Breast epithelium (tissue), 4 donors: ENCODE measurements around the gene SCD5. TPM values are rescaled to one million over a fixed set of nuclear protein-coding genes. Genes with fewer than 3 reads are reported as not detected.

Experiments used
- DNase-seq, 2 donors: peaks; one replicate each; pipeline ENCODE4 v3.0.0-alpha.2; 2019; ENCODE audit warnings: low spot score in 2 of 2
- H3K27ac ChIP-seq, 2 donors: fragments of 200-600 bp; sonication (generic) in 1 of 2; one replicate each; pipeline ENCODE4 v1.5.1; 2016 to 2019; ENCODE audit warnings: mild to moderate bottlenecking in 1 of 2
- H3K27me3 ChIP-seq, 2 donors: fragments of 200-600 bp; sonication (generic) in 1 of 2; one replicate each; pipeline versions ENCODE4 v1.5.1 to v1.6.0; 2017 to 2019; ENCODE audit warnings: control low read depth in 1 of 2, mild to moderate bottlenecking in 1 of 2
- H3K36me3 ChIP-seq: fragments of 200-600 bp; one replicate; pipeline ENCODE4 v1.5.1; 2019
- H3K4me1 ChIP-seq, 2 donors: fragments of 200-600 bp; sonication (generic); one replicate each; pipeline ENCODE4 v1.5.1; 2016 to 2019; ENCODE audit warnings: control low read depth in 1 of 2
- H3K4me3 ChIP-seq, 3 donors: fragments of 200-600 bp; sonication (generic); 1 replicate in 2 of 3; 2 replicates in 1 of 3; pipeline ENCODE4 v1.5.1; 2016 to 2019; ENCODE audit warnings: mild to moderate bottlenecking in 3 of 3, moderate library complexity in 2 of 3
- H3K9me3 ChIP-seq, 2 donors: fragments of 200-600 bp; sonication (generic) in 1 of 2; one replicate each; pipeline ENCODE4 v1.5.1; 2016 to 2019; ENCODE audit warnings: control low read depth in 1 of 2
- POLR2A ChIP-seq: fragments of 450-650 bp; IDR thresholded peaks from one replicate; pipeline ENCODE4 v1.6.1; 2016; ENCODE audit warnings: antibody characterized with exemption, mild to moderate bottlenecking, moderate library complexity
- POLR2AphosphoS5 ChIP-seq, 3 donors: sonication (generic); formaldehyde crosslinking; IDR thresholded peaks; one replicate each; pipeline ENCODE4 v1.6.1; 2017; ENCODE audit warnings: antibody characterized with exemption in 3 of 3
- intact Hi-C: fragments of 100-400 bp; cut with DNase I; formaldehyde crosslinking; loops from one replicate; pipeline ENCODE4 v1.15.1; 2023; ENCODE audit warnings: low total_unique reads
- total RNA-seq, 3 donors: library from RNA; depleted of rRNA; stranded (reverse); fragments of >200 nt; gene quantifications; one replicate each; pipeline ENCODE4 v1.1.0, GENCODE V29; 2016
- TF ChIP-seq, protein P1 (sequence below), 3 donors: fragments of 450-650 bp; IDR thresholded peaks; one replicate each; pipeline ENCODE4 v1.5.1; 2016 to 2017; ENCODE audit warnings: antibody characterized with exemption in 3 of 3, mild to moderate bottlenecking in 3 of 3, moderate library complexity in 3 of 3

Gene SCD5
- total RNA-seq, 3 donors from 2014 or later = 9.8 to 17.0 (median 14.7) TPM

DNA sequence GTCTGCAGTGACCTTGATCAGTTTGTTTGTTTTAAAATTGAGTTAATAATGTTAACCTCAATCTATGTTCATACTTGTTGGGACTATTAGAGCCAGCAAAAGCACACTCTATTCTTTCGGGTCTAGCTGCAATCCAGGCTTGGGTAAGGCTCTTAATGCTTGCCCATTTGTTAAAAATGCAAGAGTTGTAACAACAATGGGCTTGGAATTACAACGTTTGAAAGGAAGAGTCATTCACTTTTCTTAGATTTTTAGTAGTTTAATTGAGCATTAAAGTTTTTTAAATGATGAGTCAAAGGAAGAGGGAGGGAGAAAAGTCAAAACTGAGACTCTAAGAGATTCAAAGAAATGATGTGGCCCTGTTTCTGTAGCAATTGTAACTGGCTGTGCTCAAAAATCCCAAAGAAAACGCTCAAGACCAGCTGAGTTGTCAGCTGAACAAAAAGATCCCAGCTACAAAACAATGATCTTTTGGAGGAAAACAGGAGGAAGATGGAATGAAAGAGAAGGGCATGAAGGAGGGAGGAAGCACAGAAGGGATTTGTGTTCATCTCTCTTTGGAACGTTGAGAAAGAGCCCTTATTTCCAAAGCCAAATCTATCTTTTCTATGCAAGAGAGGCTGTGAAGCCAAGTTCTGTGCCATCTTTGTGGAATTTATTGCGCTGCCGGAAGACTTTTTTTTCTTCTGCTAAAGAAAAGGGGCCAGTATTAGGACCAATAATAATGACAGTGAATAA, 5.5 kb downstream of the SCD5 start:
- Histone ChIP-seq H3K9me3 (no peaks in the 10 kb centered on the region), H3K4me1 (peaks cover 0 to 4% of the 10 kb centered on the region in 2 donors), H3K36me3 (no peaks in the 10 kb centered on the region), H3K27me3 (no peaks in the 10 kb centered on the region), H3K27ac (no peak overlapping the region), H3K4me3 (no peak overlapping the region)
- TF ChIP-seq, protein P1, sequence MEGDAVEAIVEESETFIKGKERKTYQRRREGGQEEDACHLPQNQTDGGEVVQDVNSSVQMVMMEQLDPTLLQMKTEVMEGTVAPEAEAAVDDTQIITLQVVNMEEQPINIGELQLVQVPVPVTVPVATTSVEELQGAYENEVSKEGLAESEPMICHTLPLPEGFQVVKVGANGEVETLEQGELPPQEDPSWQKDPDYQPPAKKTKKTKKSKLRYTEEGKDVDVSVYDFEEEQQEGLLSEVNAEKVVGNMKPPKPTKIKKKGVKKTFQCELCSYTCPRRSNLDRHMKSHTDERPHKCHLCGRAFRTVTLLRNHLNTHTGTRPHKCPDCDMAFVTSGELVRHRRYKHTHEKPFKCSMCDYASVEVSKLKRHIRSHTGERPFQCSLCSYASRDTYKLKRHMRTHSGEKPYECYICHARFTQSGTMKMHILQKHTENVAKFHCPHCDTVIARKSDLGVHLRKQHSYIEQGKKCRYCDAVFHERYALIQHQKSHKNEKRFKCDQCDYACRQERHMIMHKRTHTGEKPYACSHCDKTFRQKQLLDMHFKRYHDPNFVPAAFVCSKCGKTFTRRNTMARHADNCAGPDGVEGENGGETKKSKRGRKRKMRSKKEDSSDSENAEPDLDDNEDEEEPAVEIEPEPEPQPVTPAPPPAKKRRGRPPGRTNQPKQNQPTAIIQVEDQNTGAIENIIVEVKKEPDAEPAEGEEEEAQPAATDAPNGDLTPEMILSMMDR (IDR thresholded peaks at IDR 0.05) = no peak
- no peak for TF ChIP-seq POLR2A
- no peak for TF ChIP-seq POLR2AphosphoS5 (IDR thresholded peaks at IDR 0.05)
- no peak for DNase-seq
- intact Hi-C loops = no loop called here

DNA sequence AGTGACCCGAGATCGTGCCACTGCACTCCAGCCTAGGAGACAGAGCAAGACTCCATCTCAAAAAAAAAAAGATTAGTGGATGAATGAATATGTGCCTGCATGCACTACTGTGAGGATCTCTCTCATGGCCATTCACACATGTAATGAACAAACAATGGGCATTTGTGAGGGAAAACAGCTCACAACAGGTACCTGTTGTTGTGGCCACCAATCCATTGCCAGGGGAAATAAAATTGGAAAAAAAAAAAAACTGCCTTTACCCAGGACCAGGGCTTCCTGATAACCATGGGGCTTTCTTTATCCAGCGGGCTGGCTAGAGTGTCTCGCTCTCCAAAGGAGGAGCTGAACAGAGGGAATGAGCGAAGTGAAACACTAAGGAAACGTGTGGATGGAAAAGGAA, 7.4 kb downstream of the SCD5 start:
- no peaks in the 10 kb centered on the region for H3K27me3 ChIP-seq
- no peak overlapping the region for H3K4me3 ChIP-seq
- no peaks in the 10 kb centered on the region for H3K4me1 ChIP-seq
- TF ChIP-seq POLR2AphosphoS5 (IDR thresholded peaks at IDR 0.05) (no peak), POLR2A (no peak)
- TF ChIP-seq, protein P1 (IDR thresholded peaks at IDR 0.05) = no peak
- H3K9me3 ChIP-seq = no peaks in the 10 kb centered on the region
- H3K36me3 ChIP-seq = no peaks in the 10 kb centered on the region
- no peak for DNase-seq
- intact Hi-C loops = no loop called here
- no peak overlapping the region for H3K27ac ChIP-seq

DNA sequence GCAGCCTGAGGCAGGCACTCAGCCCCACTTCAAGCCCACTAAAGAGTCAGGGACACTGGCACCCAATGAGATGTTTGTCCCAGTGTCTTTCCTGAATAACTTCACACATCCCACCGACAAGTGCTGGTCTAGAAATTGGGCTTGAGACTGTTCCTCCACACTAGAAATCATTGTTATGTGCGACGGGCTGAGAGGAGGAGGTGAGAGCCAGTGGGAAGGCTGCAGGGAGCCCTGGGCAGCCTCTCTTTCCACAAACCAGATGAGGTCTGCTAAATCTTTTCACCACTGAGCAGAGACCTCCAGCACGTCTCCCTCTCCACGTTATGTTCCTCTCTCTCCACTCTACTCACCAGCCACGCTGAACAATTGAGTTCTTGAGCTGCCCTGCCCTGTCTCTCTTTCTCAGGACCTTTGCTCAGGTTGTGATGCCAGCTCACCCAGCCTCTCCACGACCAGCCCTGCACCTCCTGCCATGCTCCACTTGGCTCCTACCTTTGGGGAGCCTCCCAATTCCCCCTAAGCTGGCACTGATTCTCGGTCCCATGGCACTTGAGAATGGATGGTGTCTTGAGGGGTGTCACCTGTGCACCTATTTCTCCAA, 8.4 kb downstream of the SCD5 start:
- Histone ChIP-seq H3K27me3 (no peaks in the 10 kb centered on the region), H3K4me1 (no peaks in the 10 kb centered on the region), H3K9me3 (no peaks in the 10 kb centered on the region), H3K4me3 (no peak overlapping the region), H3K27ac (no peak overlapping the region), H3K36me3 (no peaks in the 10 kb centered on the region)
- TF ChIP-seq, protein P1 (IDR thresholded peaks at IDR 0.05) = no peak
- TF ChIP-seq POLR2AphosphoS5 (IDR thresholded peaks at IDR 0.05) = no peak
- TF ChIP-seq POLR2A = no peak
- intact Hi-C loops = no loop called here
- DNase-seq = no peak

DNA sequence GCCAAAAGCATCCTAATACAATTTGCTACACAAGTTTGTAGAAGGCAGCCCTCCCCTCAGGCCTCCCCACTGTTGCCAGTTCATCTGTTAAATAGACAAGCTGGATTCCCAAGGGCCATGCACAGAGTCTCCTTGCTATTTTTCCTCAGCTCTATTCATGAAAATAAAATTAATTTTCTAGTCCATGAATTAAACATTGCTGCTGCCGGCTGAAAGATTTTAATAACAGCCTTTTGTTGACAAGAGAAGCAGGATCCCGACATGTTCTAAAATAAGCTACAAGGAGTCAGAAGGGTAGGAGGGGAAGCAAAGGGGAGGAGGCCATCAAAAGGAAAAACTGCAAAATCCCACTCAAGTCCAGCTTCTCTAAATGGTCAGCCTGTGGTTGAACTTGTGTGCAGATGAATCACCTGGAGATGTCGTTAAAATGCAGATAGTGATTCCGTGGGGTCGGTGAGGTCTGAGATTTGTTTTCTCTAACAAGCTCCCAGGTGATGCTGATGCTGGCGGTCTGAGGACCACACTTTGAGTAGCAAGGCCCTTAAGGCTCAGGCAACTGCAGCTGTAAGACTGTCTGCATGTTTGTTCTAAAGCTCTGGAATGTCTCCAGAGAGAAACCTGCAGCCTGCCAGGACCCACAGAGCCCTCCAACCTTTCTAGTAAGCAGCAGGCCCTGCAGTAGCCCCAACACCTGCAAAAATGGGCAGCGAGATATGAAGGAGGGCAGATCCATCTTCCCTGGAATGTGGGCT, 9.4 kb downstream of the SCD5 start:
- H3K4me1 ChIP-seq = no peaks in the 10 kb centered on the region
- no peak overlapping the region for H3K4me3 ChIP-seq
- DNase-seq = no peak
- H3K27ac ChIP-seq = no peak overlapping the region
- intact Hi-C loops = no loop called here
- no peaks in the 10 kb centered on the region for H3K36me3 ChIP-seq
- H3K9me3 ChIP-seq = no peaks in the 10 kb centered on the region
- no peaks in the 10 kb centered on the region for H3K27me3 ChIP-seq
- no peak for TF ChIP-seq POLR2A
- TF ChIP-seq, protein P1 (IDR thresholded peaks at IDR 0.05) = no peak
- no peak for TF ChIP-seq POLR2AphosphoS5 (IDR thresholded peaks at IDR 0.05)

DNA sequence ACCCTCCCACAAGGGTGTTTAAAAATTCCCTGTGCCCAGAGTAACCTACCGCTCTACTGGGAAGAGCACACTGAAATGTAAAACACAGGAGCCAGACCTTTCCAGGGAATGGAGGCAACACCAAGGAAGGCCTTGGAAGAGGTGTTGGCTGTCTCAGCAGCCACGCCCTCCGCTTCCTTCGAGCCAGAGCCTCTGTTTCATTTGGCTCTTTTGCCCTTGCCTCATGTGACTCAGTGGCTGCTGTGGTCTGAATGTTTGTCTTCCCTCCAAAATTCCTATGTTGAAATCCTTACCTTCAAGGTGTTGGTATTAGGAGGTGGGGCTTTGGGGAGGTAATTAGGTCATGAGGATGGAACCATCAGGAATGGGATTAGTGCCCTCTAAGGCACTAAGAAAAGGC, 11.3 kb downstream of the SCD5 start:
- TF ChIP-seq, protein P1 (IDR thresholded peaks at IDR 0.05) = no peak
- TF ChIP-seq POLR2AphosphoS5 (IDR thresholded peaks at IDR 0.05) = no peak
- TF ChIP-seq POLR2A = no peak
- no peaks in the 10 kb centered on the region for H3K4me1 ChIP-seq
- H3K27me3 ChIP-seq = no peaks in the 10 kb centered on the region
- H3K4me3 ChIP-seq = no peak overlapping the region
- H3K27ac ChIP-seq = no peak overlapping the region
- no peak for DNase-seq
- H3K36me3 ChIP-seq = no peaks in the 10 kb centered on the region
- intact Hi-C loops = no loop called here
- H3K9me3 ChIP-seq = no peaks in the 10 kb centered on the region
